GM08714 (cell line): ENCODE data around the gene SLC35F6.
"Not testable (repeated sequence)": the region's sequence is repeated elsewhere in the genome, so short reads cannot be mapped to it uniquely, and the experiment has no call there.

ENCODE experiments used
- H3K4me3 ChIP-seq: fragments of 200-500 bp; sonication (Bioruptor generic); 2 replicates; pipeline ENCODE4 v1.5.1; 2014; ENCODE audit warnings: mild to moderate bottlenecking, low read length, inconsistent platforms
- ZNF274 ChIP-seq: IDR thresholded peaks from 2 replicates; pipeline ENCODE4 v1.6.1; 2012; ENCODE audit warnings: mild to moderate bottlenecking, low read depth, low read length

Gene SLC35F6

DNA sequence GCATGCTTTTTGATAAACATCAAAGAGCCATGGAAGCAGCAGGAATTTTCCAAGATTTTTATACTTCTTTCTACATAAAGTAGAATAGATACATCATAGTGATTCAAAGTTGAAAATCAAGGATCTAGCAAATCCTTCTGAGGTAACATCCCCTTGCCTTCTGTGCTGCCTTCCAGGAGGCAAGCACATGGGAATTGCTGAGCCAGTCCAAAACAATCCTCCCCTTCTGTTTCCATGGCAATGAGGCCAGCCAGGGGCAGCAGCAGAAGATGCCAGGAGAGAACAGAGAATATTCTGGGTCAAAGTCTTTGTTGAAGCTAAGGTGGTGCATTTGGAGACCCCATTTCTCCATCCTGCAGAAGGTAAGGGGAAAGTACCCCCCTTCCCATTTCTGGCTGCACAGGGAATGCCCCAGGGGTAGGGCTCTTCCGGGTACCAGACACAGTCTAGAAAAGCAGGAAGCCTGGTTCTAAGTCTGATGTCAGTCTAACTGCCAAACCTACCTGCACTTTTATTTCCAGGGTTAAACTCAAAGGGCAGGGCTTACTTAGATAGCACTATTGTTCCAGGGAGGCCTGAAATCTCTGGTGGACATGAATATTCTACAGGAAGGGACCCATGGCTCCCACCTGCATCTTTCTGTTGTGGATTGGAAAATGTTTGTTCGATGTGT lies 43.8 kb downstream of the SLC35F6 start:
- no peak overlapping the region for H3K4me3 ChIP-seq
- no peak for TF ChIP-seq ZNF274

DNA sequence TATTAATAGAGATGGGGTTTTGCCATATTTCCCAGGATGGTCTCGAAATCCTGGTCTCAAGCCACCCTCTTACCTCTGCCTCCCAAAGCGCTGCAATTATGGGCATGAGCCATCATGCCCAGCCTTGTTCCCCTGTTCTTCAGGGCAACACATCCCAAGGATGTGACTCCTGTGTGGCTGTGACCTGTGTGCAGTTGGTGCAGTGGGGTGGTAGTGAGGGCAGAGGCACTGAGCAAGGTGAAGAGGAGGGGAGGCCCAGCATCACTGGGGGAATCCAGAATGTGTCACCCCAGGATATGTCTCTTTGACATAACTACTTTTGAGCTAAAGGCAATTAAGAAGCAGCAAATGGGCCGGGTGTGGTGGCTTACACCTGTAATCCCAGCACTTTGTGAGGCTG lies 45.1 kb downstream of the SLC35F6 start:
- no peak overlapping the region for H3K4me3 ChIP-seq
- TF ChIP-seq ZNF274, result no peak

DNA sequence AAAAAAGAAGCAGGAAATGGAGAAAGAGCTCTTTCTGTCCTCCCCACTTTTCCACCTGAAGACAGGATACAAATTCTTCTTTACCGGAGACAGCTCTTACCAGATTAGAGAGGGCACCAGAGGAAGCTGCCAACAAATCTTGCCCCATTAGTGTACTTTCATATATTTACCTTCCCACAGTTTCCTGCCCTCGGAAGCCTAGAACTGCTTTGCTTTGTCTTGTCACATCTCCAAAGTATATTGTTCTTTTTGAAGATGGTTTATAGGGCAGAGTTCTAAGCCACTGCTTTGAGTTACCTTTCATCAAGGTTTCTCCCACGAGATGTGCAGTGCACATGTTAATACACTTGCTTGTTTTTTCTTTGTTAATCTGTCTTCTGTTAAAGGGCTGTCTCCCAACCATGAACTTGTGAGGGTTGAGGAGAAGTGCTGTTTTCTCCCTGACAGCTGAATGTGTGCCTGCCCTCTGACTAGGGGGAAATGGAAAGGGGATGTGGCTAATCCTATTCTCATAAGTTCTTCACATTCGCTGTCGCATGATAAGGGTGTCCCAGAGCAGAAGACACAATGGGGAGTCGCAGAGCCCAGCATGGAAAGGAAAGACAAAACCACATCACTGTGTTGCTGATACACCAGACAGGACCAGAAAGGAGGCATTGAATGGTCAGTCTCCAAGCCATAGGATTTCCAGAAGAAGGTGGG lies 45.9 kb downstream of the SLC35F6 start:
- no peak overlapping the region for H3K4me3 ChIP-seq
- TF ChIP-seq ZNF274, result no peak

DNA sequence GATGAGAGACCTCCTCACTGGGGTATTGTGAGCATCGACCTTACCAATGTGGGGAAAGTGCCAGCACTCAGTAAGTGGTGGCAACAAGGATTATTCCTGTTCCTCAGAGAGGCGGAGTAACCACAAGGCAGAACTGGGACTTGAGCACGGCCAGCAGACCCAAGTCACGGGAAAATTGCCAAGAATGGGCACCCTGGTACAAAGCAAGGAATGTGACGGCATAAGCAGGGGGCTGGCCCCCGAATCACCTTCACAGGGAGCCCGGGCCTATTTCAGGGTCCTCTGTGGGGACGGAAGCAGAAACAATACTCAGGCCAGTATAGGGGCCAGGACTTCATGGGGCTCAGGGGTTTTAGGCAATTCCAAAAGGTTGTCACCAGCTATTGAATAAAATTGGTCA lies 47.2 kb downstream of the SLC35F6 start:
- TF ChIP-seq ZNF274, result no peak
- no peak overlapping the region for H3K4me3 ChIP-seq

DNA sequence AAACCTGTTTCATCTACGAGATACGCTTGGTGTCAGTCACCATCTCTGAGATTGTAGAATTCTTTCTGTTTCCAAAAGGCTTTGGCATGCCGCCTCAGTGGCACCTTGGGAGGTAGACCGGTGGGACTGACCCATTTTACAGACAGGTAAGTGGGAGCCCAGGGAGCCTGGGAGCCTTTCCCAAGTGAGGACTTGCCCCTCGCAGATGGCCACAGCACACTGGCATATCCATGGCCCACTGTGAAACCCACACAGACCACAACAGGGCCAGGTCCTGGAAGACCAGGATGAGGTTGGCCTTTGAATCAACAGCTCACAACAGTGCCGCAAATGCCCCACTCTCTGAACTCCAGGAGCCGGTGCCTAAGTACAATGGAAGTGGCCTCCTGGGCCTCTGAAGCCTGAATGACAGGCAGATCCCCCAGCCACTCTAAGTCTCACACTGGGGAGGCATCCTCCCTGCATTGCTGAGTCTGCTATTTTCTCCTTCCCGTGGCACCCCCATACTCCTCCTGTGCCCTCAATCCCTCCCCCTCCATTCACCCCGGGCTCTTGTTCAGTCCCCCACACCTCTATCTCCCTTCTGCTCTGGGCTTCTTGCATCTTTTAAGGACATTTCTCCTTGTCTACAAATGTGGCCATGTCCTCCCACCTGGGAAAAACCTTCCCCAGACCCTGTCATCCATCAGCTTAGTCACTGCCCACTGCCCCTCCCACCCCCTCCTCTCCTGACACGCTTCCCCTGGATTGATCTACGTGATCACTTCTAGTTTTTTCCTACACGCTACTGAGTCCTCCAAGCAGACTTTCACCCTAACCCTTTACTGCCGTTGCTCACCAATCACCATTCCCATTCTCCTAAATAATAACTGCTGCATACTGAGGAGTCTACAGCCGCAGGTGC lies 48.0 kb downstream of the SLC35F6 start:
- H3K4me3 ChIP-seq, result no peak overlapping the region
- TF ChIP-seq ZNF274, result no peak

DNA sequence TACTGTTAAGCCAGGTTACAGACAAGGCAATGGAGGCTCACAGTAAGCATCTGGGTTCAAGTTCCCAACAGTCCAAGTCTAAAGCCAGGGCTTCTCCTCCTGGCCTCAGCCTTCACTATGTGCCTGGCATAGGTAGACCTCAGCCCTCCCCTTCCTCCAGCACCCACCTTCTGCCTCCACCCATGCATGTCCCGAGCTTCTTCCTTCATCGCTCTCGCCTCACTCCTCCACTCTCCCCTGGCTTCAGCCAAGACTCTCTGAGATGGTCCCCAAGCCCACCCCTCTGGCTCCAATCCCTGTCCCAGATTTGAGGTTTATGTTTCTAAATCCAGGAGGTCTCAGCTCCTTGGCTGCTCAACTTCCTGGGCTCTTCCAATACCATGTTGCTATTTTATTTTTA lies 48.6 kb downstream of the SLC35F6 start:
- TF ChIP-seq ZNF274, result no peak
- no peak overlapping the region for H3K4me3 ChIP-seq

DNA sequence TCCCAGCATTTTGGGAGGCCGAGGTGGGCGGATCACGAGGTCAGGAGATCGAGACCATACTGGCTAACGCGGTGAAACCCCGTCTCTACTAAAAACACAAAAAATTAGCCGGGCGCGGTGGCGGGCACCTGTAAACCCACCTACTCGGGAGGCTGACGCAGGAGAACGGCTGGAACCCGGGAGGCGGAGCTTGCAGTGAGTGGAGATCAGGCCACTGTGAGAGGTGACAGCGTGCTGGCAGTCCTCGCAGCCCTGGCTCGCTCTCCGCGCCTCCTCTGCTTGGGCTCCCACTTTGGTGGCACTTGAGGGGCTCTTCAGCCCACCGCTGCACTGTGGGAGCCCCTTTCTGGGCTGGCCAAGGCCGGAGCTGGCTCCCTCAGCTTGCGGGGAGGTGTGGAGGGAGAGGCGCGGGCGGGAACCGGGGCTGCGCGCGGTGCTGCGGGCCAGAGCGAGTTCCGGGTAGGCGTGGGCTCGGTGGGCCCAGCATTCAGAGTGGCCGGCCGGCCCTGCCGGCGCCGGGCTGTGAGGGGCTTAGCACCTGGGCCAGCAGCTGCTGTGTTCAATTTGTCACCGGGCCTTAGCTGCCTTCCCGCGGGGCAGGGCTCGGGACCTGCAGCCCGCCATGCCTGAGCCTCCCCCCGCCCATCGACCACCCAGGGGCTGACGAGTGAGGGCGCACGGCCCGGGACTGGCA lies 50.1 kb downstream of the SLC35F6 start:
- H3K4me3 ChIP-seq, result not testable (repeated sequence)

DNA sequence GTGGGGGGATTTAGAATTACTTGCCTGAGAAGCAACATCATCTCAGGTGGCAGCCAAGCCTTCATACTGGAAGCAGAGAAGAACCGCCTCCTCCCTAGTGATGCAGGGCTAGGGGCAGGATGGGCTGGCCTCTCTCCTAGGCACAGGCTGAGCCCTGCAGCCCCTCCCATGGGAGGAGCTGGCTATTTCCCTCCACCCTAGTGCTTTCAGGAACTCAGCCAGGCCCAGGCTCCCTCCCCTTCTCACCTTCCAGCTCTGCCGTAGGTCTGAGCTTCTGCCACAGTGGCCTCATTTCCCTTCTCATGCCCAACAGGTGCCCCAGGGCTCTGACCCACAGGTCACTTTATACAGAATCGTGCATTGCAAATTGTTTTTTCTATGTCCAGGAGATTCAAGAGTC lies 52.8 kb downstream of the SLC35F6 start:
- TF ChIP-seq ZNF274, result no peak

DNA sequence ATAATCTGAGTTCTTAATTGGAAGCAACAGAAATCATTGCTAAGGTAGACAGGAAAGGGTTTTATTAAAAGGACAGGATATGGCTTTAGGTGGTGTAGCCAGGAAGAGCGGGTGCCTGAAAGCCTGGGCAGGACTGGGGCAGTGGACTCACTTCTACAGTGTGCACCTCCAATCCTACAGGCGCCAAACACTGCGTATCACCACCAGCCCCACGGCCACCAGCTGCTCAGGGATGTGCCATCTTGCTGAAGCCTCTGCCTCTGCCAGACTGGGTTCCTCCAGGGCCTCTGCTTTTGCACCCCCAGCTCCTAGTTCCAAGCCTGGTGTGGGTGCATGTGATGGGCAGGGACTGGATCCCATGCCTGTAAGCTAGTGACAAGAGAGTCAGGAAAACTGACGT lies 54.2 kb downstream of the SLC35F6 start:
- H3K4me3 ChIP-seq, result no peak overlapping the region
- no peak for TF ChIP-seq ZNF274

More for the DNA sequence above, 52.8 kb downstream of the SLC35F6 start:
- no peak overlapping the region for H3K4me3 ChIP-seq

DNA sequence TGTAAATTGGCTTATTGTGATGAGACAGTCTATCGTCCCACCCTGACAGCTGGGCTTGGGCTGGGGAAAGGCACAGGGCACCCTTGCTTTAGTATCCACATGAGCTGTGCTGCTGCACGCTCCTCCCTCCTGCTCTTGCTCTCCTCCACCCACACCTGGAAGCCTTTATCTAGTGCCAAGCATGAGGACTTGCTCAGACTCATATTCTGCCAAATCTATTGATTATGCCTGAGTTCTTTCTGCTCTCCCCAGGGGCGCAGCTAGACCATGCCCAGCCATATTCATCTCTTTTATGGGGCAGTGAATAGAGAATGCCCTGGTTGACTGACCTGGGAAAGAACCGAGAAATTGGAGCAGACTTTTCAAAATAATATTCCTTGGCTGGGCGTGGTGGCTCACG lies 54.9 kb downstream of the SLC35F6 start:
- H3K4me3 ChIP-seq, result no peak overlapping the region
- no peak for TF ChIP-seq ZNF274

DNA sequence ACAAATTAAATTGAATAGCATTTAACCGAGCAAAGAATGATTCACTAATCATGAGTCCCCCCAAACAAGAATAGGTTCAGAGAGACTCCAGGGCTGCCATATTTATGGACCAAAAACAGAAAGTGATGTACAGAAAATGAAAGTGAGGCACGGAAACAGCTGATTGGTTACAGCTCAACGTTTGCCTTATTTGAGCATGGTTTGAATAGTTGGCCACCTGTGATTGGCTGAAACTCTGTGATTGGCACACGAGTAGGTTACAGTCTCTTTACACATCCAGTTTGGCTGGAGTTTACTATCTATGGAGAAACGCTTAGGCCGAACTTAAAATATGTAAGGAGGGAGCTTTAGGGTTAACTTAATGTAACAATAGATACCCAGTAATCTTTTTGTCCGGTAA lies 56.8 kb downstream of the SLC35F6 start:
- no peak overlapping the region for H3K4me3 ChIP-seq
- TF ChIP-seq ZNF274, result no peak

DNA sequence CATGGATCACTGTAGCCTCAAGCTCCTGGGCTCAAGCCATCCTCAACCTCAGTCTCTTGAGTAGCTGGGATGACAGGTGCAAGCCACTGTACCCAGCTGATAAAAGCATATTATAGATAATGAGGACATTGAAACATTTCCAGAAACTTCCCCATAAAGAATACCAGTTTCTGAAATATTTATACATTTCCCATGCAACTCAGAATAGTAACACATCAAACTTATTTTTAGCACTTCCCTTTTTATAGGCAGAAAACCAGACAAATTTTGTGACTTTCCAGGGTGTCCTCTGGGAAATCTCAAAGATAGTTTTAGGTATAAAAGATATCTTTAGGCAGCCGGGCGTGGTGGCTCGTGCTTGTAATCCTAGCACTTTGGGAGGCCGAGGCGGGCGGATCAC lies 58.8 kb downstream of the SLC35F6 start:
- TF ChIP-seq ZNF274, result no peak
- no peak overlapping the region for H3K4me3 ChIP-seq
